ENCODE results near the gene DHFR.

DHFR gene

DNA sequence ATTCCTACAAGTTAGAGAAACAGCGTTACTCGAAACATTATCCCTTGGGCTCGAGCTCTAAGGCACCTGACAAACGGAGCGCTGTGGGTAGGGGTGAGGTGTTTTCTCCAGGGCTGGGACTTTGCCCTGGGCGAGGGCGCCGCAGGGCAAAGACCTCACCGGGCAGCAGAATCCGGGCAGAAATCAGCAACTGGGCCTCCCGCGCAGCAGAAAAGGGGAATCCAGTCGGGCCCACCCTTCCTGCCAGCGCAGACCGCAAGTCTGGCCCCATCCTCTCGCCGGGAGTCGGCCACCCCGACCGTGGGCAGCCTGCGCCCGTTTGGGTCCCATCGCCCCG is 761 bp downstream of the DHFR start:
- no peak for DNase-seq

- DNase-seq = no peak
Observed at GRCh38 chr5:80653502-80653901, 1.3 kb downstream of the DHFR start.

DNA sequence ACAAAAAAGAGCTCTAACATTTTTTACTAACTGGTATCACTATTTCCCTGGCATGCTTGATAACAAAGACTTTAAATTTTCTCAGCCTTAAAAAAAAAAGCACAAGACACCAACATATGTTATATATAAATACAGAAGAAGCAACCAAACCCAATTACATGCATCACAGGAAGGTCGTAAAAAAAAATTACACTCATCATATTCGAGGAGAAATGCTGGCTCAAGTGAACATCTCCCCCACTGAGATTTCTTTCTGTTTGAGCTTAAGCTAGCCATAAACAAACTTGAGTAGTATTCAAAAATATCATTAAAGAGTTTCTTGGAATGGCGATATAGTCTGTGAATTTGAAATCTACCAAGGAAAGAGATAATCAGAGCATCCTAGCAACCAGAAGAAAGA is 7.9 kb downstream of the DHFR start:
- DNase-seq = no peak

- DNase-seq = no peak
Observed at GRCh38 chr5:80644900-80645299, 9.9 kb downstream of the DHFR start.

GRCh38 chr5:80641353-80641752 is 13.4 kb downstream of the DHFR start:
- DNase-seq = no peak

GRCh38 chr5:80634193-80634592 is 20.6 kb downstream of the DHFR start:
- no peak for DNase-seq

- DNase-seq = no peak
Observed at GRCh38 chr5:80632700-80633099, 22.1 kb downstream of the DHFR start.

GRCh38 chr5:80631278-80632259 is 23.2 kb downstream of the DHFR start:
- no peak for DNase-seq

- DNase-seq = no peak
Observed at GRCh38 chr5:80629281-80629680, 25.5 kb downstream of the DHFR start.

GRCh38 chr5:80625230-80625629 is 29.6 kb downstream of the DHFR start:
- no peak for DNase-seq

GRCh38 chr5:80623999-80624398 is 30.8 kb downstream of the DHFR start:
- DNase-seq = no peak

DNA sequence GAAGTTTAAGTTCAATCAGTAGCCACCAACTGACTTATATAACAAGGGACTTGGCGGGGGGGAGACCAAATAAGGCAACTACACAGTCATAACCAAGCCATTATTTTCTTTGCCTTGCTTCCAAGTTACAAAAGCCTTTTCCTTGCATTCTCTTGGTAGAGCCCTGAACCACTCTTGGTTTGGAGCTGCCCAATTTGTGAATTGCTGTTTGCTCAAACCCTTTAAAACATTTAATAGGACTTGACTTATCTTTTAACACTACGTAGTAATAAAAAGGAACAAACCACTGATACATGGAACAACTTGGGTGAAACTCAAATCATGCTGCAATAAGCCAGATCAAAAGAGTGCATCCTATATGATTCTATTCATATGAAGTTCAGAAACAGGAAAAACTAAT is 32.0 kb downstream of the DHFR start:
- DNase-seq = no peak

DNA sequence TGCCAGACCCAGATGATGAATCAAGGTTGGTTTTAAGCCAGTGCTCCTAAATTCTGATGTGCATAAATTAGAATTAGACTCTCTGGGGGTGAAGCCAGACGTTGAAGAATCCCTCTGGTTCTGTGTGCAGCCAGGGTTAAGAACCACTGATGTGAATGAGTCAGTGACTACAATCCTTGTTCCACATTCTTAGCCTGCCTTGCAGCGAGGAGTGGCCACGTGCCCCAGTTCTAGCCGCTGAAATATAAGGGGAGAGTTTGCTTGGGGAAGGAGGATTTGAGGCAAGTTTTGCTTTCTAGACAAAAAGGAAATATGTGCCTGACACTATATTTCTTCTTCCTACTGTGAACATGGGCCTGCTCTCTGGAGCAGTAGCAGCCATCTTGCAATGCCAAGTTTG is 34.6 kb downstream of the DHFR start:
- no peak for DNase-seq

GRCh38 chr5:80619086-80619485 is 35.7 kb downstream of the DHFR start:
- no peak for DNase-seq

DNA sequence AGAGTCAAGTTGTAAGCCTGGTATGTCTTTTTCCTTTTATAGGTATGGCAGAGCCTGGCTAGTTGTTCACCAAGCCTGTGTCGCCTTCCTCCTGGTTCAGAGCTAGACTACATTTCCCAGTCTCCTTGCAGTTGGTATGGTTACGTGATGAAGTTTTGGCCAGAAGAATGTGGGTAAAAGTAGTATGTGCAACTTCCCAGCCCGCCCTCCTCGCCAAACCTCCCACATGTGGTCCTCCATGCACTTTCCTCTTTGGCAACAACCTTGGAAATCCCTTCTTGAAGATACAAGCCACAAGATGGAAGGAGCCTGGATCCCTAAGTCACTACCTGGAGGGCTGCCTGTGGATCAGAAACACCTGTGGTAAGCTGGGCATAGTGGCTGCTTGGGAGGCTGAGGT is 36.3 kb downstream of the DHFR start:
- no peak for DNase-seq

DNA sequence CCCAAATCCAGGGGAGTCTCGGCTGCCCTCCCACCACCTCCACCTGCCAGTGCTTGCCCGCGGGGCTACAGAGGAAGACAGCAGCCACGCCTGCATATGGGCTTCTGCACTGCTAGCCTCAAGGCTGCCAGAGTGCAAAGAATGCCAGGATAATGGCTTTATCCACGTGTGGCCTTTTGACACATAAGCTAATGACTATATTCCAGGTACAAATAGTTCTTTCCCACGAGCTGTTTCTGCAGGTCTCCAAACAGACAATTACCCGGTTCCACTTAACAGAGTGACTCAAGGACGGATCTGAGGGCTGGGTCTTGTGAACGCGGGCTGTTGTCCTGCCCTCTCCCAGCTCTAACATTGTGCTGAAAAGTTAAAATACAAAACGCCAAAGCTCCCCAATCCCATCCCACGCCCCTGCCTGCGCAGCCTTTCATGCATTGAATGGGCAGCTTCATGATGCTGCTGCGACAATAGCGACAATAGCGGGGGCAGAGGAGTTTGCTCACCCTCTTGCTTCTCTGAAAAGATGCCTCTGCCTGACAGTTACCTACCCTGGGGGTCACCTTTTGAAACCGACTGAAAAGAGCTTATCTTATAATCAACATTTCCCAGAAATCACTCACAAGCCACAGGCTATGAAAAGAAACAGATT is 39.4 kb downstream of the DHFR start:
- no peak for DNase-seq

- DNase-seq = no peak
Observed at GRCh38 chr5:80609692-80610091, 45.1 kb downstream of the DHFR start.

DNA sequence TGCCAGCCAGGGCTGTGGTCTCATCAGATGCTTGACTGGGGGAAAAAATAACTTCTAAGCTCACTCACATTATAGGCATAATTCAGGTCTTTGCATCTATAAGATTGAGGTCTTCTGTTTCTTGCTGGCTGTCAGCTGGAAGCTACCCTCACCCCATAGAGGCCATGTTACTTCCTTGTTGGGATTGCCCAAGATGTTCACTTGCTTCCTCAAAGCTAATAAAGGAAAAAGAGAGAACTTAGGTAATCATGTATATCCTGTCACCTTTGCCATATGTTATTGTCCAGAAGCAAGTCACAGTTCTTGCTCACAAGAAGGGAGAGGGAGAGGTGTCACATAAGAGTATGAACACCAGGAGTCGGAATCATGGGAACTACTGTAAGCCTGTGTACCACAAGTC is 46.1 kb downstream of the DHFR start:
- DNase-seq = no peak

- no peak for DNase-seq
Observed at GRCh38 chr5:80607832-80608231, 47.0 kb downstream of the DHFR start.

DNA sequence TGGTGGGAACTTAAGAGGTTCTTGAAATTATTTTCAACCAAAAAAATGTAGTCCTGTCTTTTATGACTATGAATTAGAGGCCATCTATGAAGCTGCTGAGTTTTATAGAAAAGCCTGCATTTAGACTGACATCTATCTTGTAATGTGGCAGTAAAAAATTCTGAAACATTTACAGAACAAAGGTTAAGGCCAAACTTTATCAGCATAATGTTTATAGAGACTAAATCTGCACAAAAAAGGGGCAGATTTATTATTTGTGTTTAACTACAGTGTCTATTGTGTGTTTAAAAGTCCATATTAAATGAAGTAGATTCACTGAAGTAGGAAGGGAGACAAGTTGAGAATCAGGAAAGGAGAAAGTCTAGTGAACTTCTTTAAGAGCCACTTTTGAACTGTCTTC is 47.4 kb downstream of the DHFR start:
- DNase-seq = no peak

DNA sequence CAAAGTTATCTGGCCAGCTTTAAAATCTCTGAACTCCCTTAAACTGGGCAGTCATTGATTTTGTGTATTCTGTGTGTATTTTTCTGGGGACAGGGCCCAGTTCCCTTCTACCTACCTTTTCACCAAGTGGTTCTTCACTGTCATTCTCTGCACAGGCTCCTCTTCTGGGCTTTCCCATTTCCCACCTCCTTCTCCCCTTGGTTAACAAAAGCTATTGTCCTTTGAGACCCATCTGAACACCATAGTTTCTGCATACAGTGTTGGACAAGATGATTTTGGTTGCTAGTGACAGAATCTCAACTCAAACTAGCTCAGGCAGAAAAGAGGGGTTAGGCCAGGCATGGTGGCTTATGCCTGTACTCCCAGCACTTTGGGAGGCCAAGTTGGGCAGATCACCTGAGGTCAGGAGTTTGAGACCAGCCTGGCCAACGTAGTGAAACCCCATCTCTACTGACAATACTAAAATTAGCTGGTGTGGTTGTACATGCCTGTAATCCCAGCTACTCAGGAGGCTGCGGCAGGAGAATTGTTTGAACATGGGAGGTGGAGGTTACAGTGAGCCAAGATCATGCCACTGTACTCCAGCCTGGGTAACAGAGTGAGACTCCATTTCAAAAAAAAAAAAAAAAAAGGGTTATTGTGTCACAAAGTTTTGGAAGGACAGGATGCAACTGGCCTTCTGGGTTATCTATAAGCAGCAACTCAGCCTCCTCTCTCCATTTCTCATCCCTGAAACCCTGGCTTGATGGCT is 53.7 kb downstream of the DHFR start:
- DNase-seq = no peak

DNA sequence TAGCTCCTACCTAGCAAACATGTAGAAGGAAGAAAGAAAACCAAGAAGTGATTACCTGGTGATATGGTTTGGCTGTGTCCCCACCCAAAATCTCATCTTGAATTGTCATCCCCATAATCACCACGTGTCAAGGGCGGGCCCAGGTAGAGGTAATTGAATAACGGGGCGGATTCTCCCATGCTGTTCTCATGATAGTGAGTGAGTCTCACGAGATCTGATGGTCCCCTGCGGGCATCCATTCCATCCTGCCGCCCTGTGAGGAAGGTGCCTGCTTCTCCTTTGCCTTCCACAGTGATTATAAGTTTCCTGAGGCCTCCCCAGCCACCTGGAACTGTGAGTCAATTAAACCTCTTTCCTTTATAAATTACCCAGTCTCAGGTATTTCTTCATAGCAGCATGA is 57.3 kb downstream of the DHFR start:
- no peak for DNase-seq

GRCh38 chr5:80594810-80595209 is 60.0 kb downstream of the DHFR start:
- DNase-seq = no peak

- DNase-seq = no peak
Observed at GRCh38 chr5:80592761-80593160, 62.0 kb downstream of the DHFR start.
